Common myeloid progenitor, CD34-positive (primary cell): ENCODE results near the gene JHY.

ENCODE experiments used
- CTCF ChIA-PET: fragments of 350-600 bp; sonication (Branson Sonifier 250); formaldehyde crosslinking; loops from one replicate; lab custom pipeline; 2021; ENCODE audit warnings: antibody characterized with exemption; lab: Charles Lee
- POLR2A ChIA-PET: fragments of 350-600 bp; sonication (Branson Sonifier 250); formaldehyde crosslinking; loops from one replicate; lab custom pipeline; 2021; ENCODE audit warnings: antibody characterized with exemption; lab: Charles Lee
- DNase-seq, 3 donors: peaks; one replicate each; pipeline versions ENCODE4 v3.0.0 to v3.0.0-alpha.2; 2013
- H3K27ac ChIP-seq, 2 experiments: 1 replicate in 1 of 2; 2 replicates in 1 of 2; pipeline ENCODE4 v1.7.0; 2013; ENCODE audit warnings: inconsistent platforms in 2 of 2, low read length in 2 of 2, mild to moderate bottlenecking in 2 of 2, low read depth in 1 of 2, moderate library complexity in 1 of 2; ENCODE audit not compliant: severe bottlenecking in 2 of 2, insufficient read depth in 1 of 2, poor library complexity in 1 of 2
- H3K27me3 ChIP-seq, 5 experiments: replicated peaks in 2 of 5; 1 replicate in 3 of 5; 2 replicates in 2 of 5; pipeline versions ENCODE4 v1.6.1 to v1.7.0; 2013; ENCODE audit warnings: low read length in 4 of 5, mild to moderate bottlenecking in 2 of 5, moderate library complexity in 2 of 5, inconsistent platforms in 1 of 5; ENCODE audit not compliant: insufficient read depth in 5 of 5, control insufficient read depth in 4 of 5
- H3K36me3 ChIP-seq, 4 experiments: 1 replicate in 2 of 4; 2 replicates in 2 of 4; pipeline versions ENCODE4 v1.6.1 to v1.7.0; 2013; ENCODE audit warnings: low read length in 3 of 4, control low read depth in 1 of 4, mild to moderate bottlenecking in 1 of 4; ENCODE audit not compliant: control insufficient read depth in 4 of 4, insufficient read depth in 4 of 4
- H3K4me1 ChIP-seq, 4 experiments: 1 replicate in 3 of 4; 2 replicates in 1 of 4; pipeline versions ENCODE4 v1.6.1 to v1.7.1; 2013; ENCODE audit warnings: low read length in 3 of 4, mild to moderate bottlenecking in 3 of 4, control low read depth in 1 of 4, inconsistent platforms in 1 of 4, moderate library complexity in 1 of 4; ENCODE audit not compliant: control insufficient read depth in 4 of 4, insufficient read depth in 4 of 4; ENCODE audit errors: control extremely low read depth in 1 of 4
- H3K4me3 ChIP-seq, 7 experiments: 1 replicate in 4 of 7; 2 replicates in 3 of 7; pipeline versions ENCODE4 v1.5.1 to v1.7.0; 2013; ENCODE audit warnings: mild to moderate bottlenecking in 7 of 7, low read length in 6 of 7, moderate library complexity in 6 of 7, inconsistent platforms in 2 of 7, low read depth in 2 of 7, control low read depth in 1 of 7; ENCODE audit not compliant: insufficient read depth in 4 of 7, control insufficient read depth in 1 of 7; ENCODE audit errors: extremely low read depth in 1 of 7
- H3K9me3 ChIP-seq, 5 experiments: 1 replicate in 4 of 5; 2 replicates in 1 of 5; pipeline versions ENCODE4 v1.6.1 to v1.7.1; 2013; ENCODE audit warnings: low read length in 4 of 5, mild to moderate bottlenecking in 2 of 5, inconsistent platforms in 1 of 5, low read depth in 1 of 5, moderate library complexity in 1 of 5; ENCODE audit not compliant: control insufficient read depth in 4 of 5, insufficient read depth in 2 of 5; ENCODE audit errors: control extremely low read depth in 1 of 5
- WGBS: methylation state at CpG from one replicate; pipeline ENCODE4 v1.1.5; 2013; ENCODE audit not compliant: insufficient coverage; 5-methylcytosine and 5-hydroxymethylcytosine counted together

The JHY gene

DNA sequence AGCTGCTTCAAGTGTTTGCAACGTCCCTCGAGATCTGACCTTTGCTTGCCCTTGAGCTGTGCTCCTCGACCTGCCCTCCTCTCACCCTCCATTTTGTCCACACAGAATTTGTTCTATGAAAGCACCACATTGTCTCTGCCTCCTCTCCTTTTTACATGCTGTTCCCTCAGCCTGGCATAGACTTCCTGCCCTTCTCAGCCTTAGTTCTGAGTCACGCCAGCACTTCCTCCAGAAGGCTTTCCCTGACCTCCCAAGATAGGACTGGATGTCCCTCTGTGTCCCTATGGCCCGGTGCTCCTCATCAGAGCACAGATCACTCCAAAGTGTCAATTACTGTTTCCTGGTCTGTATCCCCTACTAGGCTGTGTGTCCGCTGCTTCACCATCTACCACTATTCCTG is 16.2 kb downstream of the JHY start:
- H3K36me3 ChIP-seq = no peaks in the 10 kb centered on the region
- no peaks in the 10 kb centered on the region for H3K27me3 ChIP-seq
- ChIA-PET CTCF (no interaction called here), POLR2A (no interaction called here)
- no peaks in the 10 kb centered on the region for H3K9me3 ChIP-seq
- H3K27ac ChIP-seq = no peak overlapping the region
- DNase-seq = no peak
- H3K4me1 ChIP-seq = peaks cover 0 to 4% (median 0%) of the 10 kb centered on the region in 4 experiments
- no peak overlapping the region for H3K4me3 ChIP-seq
- 69% methylated on average over 5 of the region's 6 CpGs for WGBS

- WGBS = 100% methylated on average over 8 of the region's 9 CpGs
- POLR2A ChIA-PET = interaction anchor here (0.6 kb wide), 1 partner anchor 41 kb away, joined by 3 read pairs; no protein-coding TSS in a partner anchor
Observed at GRCh38 chr11:122900587-122901202, 18.1 kb downstream of the JHY start.

GRCh38 chr11:122902951-122903350 is 20.4 kb downstream of the JHY start:
- no CpG with 5 or more reads among the region's 4 CpGs for WGBS
- no peaks in the 10 kb centered on the region for H3K9me3 ChIP-seq
- POLR2A ChIA-PET = no interaction called here
- no peaks in the 10 kb centered on the region for H3K27me3 ChIP-seq
- no peak for DNase-seq
- no peaks in the 10 kb centered on the region for H3K36me3 ChIP-seq
- CTCF ChIA-PET = interaction anchor here (1.3 to 1.6 kb wide), 2 partner anchors 19 to 24 kb away, joined by 4 read pairs; no protein-coding TSS in a partner anchor
- no peak overlapping the region for H3K27ac ChIP-seq
- peaks cover 0 to 4% (median 0%) of the 10 kb centered on the region in 4 experiments for H3K4me1 ChIP-seq
- no peak overlapping the region for H3K4me3 ChIP-seq

More at GRCh38 chr11:122900587-122901202, 18.1 kb downstream of the JHY start:
- DNase-seq = no peak
- Histone ChIP-seq H3K27ac (no peak overlapping the region), H3K4me3 (no peak overlapping the region), H3K4me1 (peaks cover 0 to 4% (median 0%) of the 10 kb centered on the region in 4 experiments), H3K9me3 (no peaks in the 10 kb centered on the region), H3K27me3 (no peaks in the 10 kb centered on the region), H3K36me3 (no peaks in the 10 kb centered on the region)
- CTCF ChIA-PET = interaction anchor here (1.0 kb wide), 1 partner anchor 154 kb away, joined by 3 read pairs; no protein-coding TSS in a partner anchor

- ChIA-PET CTCF (no interaction called here), POLR2A (no interaction called here)
- peak; percentile 39 to 55 (median 46) for DNase-seq
- Histone ChIP-seq H3K4me1 (no peaks in the 10 kb centered on the region), H3K27ac (no peak overlapping the region), H3K4me3 (no peak overlapping the region), H3K9me3 (no peaks in the 10 kb centered on the region), H3K36me3 (no peaks in the 10 kb centered on the region), H3K27me3 (no peaks in the 10 kb centered on the region)
- WGBS = 79% methylated on average over 3 of the region's 4 CpGs
Observed at GRCh38 chr11:122910775-122911174, 28.2 kb downstream of the JHY start.

- WGBS = 100% methylated on average over 1 of the region's 1 CpG
- Histone ChIP-seq H3K9me3 (no peaks in the 10 kb centered on the region), H3K36me3 (no peaks in the 10 kb centered on the region), H3K27me3 (no peaks in the 10 kb centered on the region), H3K4me3 (no peak overlapping the region), H3K27ac (no peak overlapping the region), H3K4me1 (no peaks in the 10 kb centered on the region)
- no peak for DNase-seq
- POLR2A ChIA-PET = interaction anchor here (0.6 kb wide), 1 partner anchor 159 kb away, joined by 3 read pairs; no protein-coding TSS in a partner anchor
- CTCF ChIA-PET = interaction anchor here (1.3 kb wide), 1 partner anchor 105 kb away, joined by 4 read pairs; no protein-coding TSS in a partner anchor
Observed at GRCh38 chr11:122917311-122917710, 34.8 kb downstream of the JHY start.

- CTCF ChIA-PET = no interaction called here
- Histone ChIP-seq H3K9me3 (no peaks in the 10 kb centered on the region), H3K27me3 (no peaks in the 10 kb centered on the region), H3K27ac (no peak overlapping the region), H3K36me3 (no peaks in the 10 kb centered on the region), H3K4me3 (no peak overlapping the region), H3K4me1 (no peaks in the 10 kb centered on the region)
- DNase-seq = no peak
- 94% methylated on average over 7 of the region's 7 CpGs for WGBS
- POLR2A ChIA-PET = no interaction called here
Observed at GRCh38 chr11:122918734-122919133, 36.2 kb downstream of the JHY start.

DNA sequence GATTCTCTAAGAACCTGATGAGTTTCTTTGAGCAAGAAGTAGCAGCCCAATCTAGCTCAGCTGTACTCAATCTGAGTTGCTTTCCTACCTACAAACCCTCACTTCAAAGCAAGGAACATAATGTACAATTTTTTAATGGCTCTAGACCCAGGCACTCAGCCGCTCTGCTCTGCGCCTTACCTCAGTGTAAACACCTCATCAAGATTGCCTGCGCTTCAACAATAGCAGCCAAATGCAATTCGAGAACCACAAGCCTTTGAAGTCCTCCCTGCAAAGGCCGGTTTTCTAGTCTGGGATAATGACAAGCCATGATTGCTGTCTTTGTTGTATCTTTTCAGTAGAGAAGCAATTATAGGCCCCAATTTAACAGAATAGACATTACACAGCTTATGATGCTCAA is 38.0 kb downstream of the JHY start:
- 100% methylated on average over 5 of the region's 5 CpGs for WGBS
- no peaks in the 10 kb centered on the region for H3K4me1 ChIP-seq
- DNase-seq = no peak
- ChIA-PET POLR2A (interaction anchor here (0.6 kb wide), 1 partner anchor 21 kb away, joined by 3 read pairs; no protein-coding TSS in a partner anchor), CTCF (interaction anchor here (1.0 to 2.3 kb wide), 3 partner anchors 9 to 41 kb away, joined by 3 to 8 read pairs (median 4); no protein-coding TSS in a partner anchor)
- H3K27ac ChIP-seq = no peak overlapping the region
- H3K4me3 ChIP-seq = no peak overlapping the region
- H3K27me3 ChIP-seq = no peaks in the 10 kb centered on the region
- peaks cover 0 to 3% (median 0%) of the 10 kb centered on the region in 4 experiments for H3K36me3 ChIP-seq
- no peaks in the 10 kb centered on the region for H3K9me3 ChIP-seq
